MV-4-11 (cell line): Measurements from ENCODE around the gene CHN1.

Experiments
- DNase-seq: peaks from one replicate; lab custom pipeline; 2025; lab: John Stamatoyannopoulos, UW

The CHN1 gene

GRCh38 chr2:174764280-174765255, 240.6 kb downstream of the CHN1 start, which contains the start of gene CHRNA1:
TSS of gene CHRNA1 (minus strand) at chr2:174764472. CDS start at chr2:174764394, 78 bp downstream.
- DNase-seq = peak; percentile 66

- no peak for DNase-seq
These were observed 241.4 kb downstream of the CHN1 start for GRCh38 chr2:174763780-174764179.

GRCh38 chr2:174762464-174762863, 242.7 kb downstream of the CHN1 start:
- DNase-seq = no peak

DNA sequence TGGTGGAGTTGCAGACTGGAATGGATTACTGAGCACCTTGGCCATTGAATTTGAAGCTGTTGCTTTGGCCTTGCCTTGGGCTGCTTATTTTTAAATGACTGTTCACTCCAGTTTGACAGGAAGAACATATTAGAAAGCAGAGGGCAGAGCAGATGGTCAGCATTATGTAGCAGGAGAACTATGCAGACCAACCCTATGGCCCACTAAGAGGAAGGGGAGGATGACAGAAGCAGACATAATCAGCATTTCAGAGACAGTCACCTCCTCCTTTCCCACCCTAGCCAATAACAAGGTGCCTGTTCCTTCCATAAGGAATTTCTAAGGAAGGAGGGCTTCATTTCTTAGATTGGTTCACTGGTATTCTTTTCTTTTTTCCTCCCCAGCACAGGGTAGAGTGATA, 243.3 kb downstream of the CHN1 start:
- no peak for DNase-seq

- DNase-seq = no peak
These were observed 244.2 kb downstream of the CHN1 start for GRCh38 chr2:174760845-174761473.

DNA sequence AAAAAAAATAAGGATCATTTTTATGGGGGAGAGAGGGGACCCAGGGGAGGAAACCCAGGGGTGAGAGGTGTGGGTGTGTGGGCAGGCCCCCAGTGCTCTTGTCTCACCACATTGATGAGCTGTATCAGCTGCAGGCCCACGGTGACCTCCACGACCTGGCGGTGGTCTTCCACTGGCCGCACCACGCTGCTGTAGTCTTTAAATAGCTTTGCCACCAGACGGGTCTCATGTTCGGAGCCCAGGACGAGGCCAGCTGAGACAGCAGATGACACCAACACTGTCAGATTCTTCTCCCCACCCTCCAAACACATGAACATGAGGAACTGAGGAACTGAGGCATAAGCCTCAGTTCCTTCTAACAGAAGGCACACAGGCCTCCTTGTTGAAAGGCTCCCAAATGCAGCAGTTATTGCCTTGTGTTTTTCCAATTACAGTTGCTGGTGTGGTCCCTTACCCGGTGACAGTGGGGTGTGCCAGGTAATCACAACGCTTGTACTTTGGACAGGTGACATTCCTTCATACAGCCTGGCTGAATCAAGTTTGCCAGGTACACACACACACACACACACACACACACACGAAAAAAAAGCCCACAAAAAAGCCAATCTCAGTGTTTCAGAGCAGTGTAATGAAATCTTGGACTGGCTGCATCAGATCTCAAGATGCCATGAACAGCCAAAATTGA, 245.7 kb downstream of the CHN1 start:
- no peak for DNase-seq

DNA sequence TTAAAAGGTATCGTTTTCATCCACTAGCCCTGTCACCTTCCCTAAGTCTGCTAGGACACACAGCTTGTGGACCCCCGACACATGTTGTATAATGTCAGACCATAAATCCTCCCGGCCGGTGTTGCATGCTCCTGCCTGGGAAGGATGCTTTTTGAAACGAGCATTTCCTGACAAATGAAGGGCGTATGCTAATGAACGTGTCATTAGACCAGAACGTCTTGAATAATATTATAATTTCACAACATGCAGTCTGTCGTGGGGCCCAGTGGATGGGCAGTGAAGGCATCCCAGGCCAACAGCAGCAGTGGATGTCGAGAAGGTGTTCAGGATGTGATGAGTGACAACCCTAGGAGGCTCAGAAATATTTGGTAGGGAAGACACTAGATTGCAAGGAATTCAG, 248.4 kb downstream of the CHN1 start:
- DNase-seq = no peak

GRCh38 chr2:174753038-174753633, 252.0 kb downstream of the CHN1 start:
- no peak for DNase-seq

DNA sequence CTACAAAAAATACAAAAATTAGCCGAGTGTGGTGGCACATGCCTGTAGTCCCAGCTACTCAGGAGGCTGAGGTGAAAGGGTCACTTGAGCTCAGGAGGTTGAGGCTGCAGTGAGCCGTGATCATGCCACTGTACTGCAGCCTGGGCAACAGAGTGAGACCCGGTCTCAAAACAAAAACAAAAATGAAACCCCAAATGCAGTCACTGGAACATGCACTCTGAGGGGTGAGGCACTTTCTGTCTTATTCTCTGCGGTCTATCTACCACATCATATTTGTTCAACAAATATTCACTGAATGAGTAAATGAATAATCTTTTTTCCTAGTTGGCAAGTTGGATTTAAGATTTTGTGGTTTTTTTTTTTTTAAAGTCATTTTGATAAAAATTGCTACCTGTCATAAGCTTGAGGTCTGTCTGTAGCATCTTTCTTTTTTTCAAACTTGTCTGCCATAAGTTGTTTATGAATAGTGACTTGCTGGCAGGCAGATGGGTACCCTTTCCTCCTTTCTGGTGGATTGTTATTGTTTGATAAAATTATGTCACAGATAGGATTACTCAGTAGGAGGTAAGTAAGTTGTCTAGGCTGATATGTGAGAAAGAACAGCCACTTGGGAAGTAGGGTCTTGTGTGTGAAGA, 252.7 kb downstream of the CHN1 start:
- DNase-seq = no peak

DNA sequence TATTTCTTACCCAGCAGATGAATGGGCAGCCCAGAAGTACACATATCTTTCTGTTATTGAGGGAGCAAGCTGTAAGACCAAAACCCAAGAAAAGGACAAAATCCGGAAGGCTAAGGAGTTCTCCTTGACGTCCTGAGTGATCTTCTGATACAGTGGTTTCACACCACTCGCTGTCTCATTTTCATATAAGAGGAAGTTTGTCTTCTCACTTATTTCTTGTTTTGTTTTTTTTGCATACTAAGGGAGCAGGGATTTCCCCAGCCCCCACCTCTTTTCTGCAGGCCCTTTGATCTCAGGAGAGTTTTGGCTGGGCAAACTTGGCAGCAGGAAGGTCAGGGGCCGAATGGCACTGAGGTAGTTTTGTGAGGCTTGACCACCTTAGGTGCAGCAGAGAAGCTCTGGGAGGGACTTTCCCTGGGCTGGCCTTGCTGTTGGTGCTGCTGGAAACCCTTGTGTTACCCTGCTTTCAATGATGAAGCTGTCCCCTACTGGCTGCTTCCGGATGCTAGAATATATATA, 254.2 kb downstream of the CHN1 start:
- DNase-seq = peak; percentile 31

DNA sequence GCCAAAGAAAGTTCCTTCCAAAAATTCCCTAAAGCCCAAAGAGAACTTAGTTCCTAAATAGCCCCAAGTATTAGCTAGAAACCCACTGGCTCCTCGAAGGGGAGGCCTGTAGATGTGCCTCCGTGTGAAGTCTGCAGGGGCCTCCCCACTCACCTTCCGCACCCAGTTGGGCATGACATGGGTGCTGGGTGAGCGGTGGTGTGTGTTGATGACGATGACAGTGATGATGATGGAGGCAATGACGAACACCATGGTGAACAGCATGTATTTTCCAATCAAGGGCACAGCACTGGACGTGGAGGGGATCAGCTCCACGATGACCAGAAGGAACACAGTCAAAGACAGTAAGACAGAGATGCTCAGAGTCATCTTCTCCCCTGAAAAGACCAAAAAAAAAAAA, 255.4 kb downstream of the CHN1 start:
- no peak for DNase-seq

DNA sequence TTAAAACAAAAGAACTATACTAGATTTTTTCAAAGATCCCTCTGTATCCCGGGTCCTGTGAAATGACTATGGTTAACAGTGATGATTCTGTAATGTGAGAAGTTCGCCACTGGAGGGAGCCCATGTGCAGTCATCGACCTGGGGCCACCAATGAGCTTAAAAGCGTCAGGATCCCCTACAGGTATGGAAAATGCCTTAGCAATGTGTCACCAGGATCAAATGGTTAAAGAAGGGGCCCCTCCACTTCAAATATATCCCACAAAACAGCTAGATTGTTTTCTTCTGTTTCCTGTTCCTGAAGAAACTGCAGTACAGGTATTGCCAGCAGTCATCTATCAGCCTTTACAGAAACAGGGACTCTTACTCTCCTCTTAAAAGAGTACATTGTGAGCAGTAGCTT, 256.2 kb downstream of the CHN1 start:
- DNase-seq = peak; percentile 13
